ENCODE data around the gene NTHL1. TPM values are rescaled to one million over a fixed set of nuclear protein-coding genes. Genes with fewer than 3 reads are reported as not detected.

The NTHL1 gene
- total RNA-seq (ENCODE audit: low replicate concordance): 33.1 and 36.3 TPM in 2 replicates

DNA sequence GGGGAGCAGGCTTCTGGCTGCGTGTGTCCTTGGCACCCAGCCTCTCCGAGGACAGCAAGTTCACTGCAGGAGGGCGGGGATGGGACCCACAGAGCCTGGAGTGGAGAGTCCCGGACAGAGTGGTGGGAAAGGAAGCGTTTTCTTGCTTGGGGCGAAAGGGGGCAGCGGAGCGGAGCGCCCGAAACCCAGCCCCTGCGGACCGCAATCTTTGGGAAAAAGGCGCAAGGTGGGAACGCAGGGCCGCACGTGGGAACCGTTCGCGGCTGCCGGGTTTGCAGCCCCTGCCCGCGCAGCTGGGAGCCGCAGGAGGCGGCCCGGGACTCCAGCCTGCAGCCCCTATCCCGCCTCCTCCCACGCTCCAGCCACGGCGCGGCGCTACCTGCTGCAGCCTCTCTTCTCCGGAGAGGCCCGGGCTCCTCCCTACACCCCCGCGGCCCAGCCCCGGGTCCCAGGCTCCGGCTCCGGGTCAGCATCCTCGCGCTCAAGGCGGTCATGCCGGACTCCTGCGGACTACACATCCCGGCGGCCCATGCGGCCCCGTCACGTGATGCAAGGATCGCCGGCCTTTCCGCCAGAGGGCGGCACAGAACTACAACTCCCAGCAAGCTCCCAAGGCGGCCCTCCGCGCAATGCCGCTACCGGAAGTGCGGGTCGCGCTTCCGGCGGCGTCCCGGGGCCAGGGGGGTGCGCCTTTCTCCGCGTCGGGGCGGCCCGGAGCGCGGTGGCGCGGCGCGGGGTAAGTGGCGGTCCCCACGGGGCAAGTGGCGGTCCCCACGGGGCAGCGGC is at the start of gene NTHL1, which contains the start of gene TSC2:
TSS of gene NTHL1 (minus strand) at position 505 of the 786 bp plus-strand sequence. CDS start at position 494, 11 bp downstream.
TSS of gene TSC2 (plus strand) at position 656 of the 786 bp plus-strand sequence. CDS start 631 bp downstream, outside the sequence.

DNA sequence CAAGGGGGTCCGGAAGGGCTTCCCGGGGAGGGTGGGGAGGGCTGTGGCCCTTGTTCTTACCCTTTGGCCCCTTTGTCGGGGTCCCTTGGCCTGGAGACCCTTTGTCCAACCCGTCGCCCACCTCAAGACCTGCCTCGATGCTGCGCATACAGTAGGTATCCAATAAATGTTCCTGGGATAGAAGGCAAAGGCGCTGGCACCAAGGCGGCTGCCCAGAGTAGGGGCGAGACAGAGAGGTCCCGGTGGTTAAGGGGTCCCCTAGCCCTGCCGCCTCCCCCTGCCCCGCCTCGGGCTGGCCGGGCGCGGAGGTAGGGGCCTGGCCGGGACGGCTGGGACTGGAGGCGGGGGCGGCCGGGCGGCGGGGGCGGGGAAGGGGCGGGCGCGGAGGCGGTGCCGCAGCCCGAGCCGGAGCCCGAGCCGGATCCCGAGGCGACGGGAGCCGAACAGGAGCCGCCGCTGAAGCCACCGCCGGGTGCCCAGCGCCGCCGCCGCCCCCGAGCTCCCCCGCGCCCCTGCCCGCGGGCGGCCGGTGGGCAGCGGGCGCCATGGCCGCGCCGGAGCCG is 21.1 kb downstream of the NTHL1 start, which contains the start of gene NHERF2:
TSS of gene NHERF2 (plus strand) at position 442 of the 563 bp plus-strand sequence. CDS start at position 546, 104 bp downstream.

DNA sequence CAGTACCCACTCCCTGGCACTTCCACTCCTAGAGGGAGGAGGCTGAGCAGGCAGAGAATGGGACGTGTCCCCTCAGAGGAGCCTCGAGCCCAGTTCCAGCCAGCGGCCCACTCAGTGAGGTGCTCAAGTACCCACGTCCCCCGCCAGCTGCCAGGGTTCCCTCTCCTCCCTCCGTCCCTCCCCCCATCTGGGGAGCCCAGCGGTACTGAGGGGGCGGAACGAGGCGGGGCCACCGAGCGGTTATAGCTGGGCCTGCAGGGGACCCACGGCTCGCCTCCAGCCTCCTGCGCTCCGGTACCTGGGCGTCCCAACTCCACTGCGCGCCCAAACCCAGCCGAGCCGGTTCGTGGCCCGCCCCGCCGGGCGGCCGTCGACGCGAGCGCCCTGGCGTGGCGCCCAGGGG is 28.1 kb downstream of the NTHL1 start, which contains the start of gene NPW:
TSS of gene NPW (plus strand) at position 268 of the 403 bp plus-strand sequence.

DNA sequence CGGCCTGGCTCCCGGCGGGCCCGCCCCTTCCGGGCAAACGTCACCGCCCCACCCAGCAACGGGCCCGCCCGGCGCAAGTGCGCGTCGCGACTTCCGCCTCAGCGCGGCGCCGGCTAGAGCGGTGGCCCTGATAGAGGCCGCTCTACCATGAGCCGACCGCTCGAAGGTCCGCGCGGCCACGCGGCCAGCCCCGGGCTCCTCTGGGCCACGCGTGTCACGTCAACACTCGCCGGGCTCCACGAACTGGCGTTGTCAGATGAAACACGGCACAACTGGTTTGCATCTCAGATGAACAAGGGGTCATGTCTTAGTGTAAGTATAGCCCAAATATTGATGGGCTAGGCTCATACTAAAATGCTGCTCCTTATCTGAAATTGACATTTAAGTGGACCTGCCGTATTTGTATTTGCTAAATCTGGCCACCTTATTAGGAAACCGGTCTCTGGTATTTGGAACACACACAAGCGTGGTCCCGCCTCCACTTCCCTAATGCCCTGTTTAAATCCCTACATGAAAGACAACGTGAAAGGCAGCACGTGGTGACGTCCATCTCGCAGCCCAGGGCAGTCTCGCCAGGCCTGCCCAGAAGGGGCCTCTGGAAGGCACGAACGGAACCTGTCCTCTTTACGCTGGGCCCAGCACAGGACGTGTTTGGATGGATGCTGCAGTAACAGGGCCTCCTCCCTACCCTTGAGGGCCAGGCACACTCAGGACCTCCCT is 37.7 kb downstream of the NTHL1 start, which contains the start of gene ZNF598:
TSS of gene ZNF598 (minus strand) at position 31 of the 720 bp plus-strand sequence.

Other genes with a start within 250 kb of the NTHL1 start
- 51.5 and 65.6 TPM in 2 replicates for gene HAGH, start 221.0 kb downstream of the NTHL1 start, total RNA-seq (ENCODE audit: low replicate concordance)
- gene FAHD1, start 220.6 kb downstream of the NTHL1 start, total RNA-seq (ENCODE audit: low replicate concordance): 71.6 and 134 TPM in 2 replicates
- 0.23 TPM in 1 of 2 replicates, not detected in the other for gene MEIOB, start 175.7 kb downstream of the NTHL1 start, total RNA-seq (ENCODE audit: low replicate concordance)
- gene HS3ST6, start 129.4 kb downstream of the NTHL1 start, total RNA-seq (ENCODE audit: low replicate concordance): not detected in 2 replicates
- 4.8 and 8.5 TPM in 2 replicates for gene MSRB1, start 104.6 kb downstream of the NTHL1 start, total RNA-seq (ENCODE audit: low replicate concordance)
- gene RPL3L, start 93.1 kb downstream of the NTHL1 start, total RNA-seq (ENCODE audit: low replicate concordance): 0.12 TPM in 1 of 2 replicates, not detected in the other
- gene NDUFB10, start 88.3 kb downstream of the NTHL1 start, total RNA-seq (ENCODE audit: low replicate concordance): 221 and 281 TPM in 2 replicates
- 3,947 and 4,144 TPM in 2 replicates for gene RPS2, start 83.0 kb downstream of the NTHL1 start, total RNA-seq (ENCODE audit: low replicate concordance)
- not detected in 2 replicates for gene RNF151, start 81.0 kb downstream of the NTHL1 start, total RNA-seq (ENCODE audit: low replicate concordance)
- 36.2 and 36.5 TPM in 2 replicates for gene TBL3, start 75.8 kb downstream of the NTHL1 start, total RNA-seq (ENCODE audit: low replicate concordance)
- gene NOXO1, start 66.4 kb downstream of the NTHL1 start, total RNA-seq (ENCODE audit: low replicate concordance): not detected in 2 replicates
- gene GFER, start 63.6 kb downstream of the NTHL1 start, total RNA-seq (ENCODE audit: low replicate concordance): 6.4 and 11.7 TPM in 2 replicates
- gene SYNGR3, start 57.9 kb downstream of the NTHL1 start, total RNA-seq (ENCODE audit: low replicate concordance): 0.94 and 4.9 TPM in 2 replicates
- gene ZNF598, start 38.0 kb downstream of the NTHL1 start, total RNA-seq (ENCODE audit: low replicate concordance): 9.9 and 12.0 TPM in 2 replicates
- 0.23 and 0.60 TPM in 2 replicates for gene NPW, start 28.0 kb downstream of the NTHL1 start, total RNA-seq (ENCODE audit: low replicate concordance)
- gene NHERF2, start 20.9 kb downstream of the NTHL1 start, total RNA-seq (ENCODE audit: low replicate concordance): 8.2 and 48.6 TPM in 2 replicates
- 29.4 and 80.4 TPM in 2 replicates for gene TSC2, start 151 bp upstream of the NTHL1 start, total RNA-seq (ENCODE audit: low replicate concordance)
- gene PKD1, start 88.1 kb upstream of the NTHL1 start, total RNA-seq (ENCODE audit: low replicate concordance): 63.7 and 174 TPM in 2 replicates
- gene RAB26, start 100.8 kb upstream of the NTHL1 start, total RNA-seq (ENCODE audit: low replicate concordance): 1.3 and 1.5 TPM in 2 replicates
- gene TRAF7, start 107.9 kb upstream of the NTHL1 start, total RNA-seq (ENCODE audit: low replicate concordance): 37.0 and 49.5 TPM in 2 replicates
- 0.08 and 0.47 TPM in 2 replicates for gene CASKIN1, start 148.8 kb upstream of the NTHL1 start, total RNA-seq (ENCODE audit: low replicate concordance)
- 16.5 and 19.7 TPM in 2 replicates for gene MLST8, start 157.6 kb upstream of the NTHL1 start, total RNA-seq (ENCODE audit: low replicate concordance)
- 2.9 and 4.0 TPM in 2 replicates for gene BRICD5, start 163.0 kb upstream of the NTHL1 start, total RNA-seq (ENCODE audit: low replicate concordance)
- 5.3 and 9.5 TPM in 2 replicates for gene PGP, start 167.0 kb upstream of the NTHL1 start, total RNA-seq (ENCODE audit: low replicate concordance)
- 26.2 and 33.9 TPM in 2 replicates for gene E4F1, start 175.8 kb upstream of the NTHL1 start, total RNA-seq (ENCODE audit: low replicate concordance)
- gene DNASE1L2, start 188.6 kb upstream of the NTHL1 start, total RNA-seq (ENCODE audit: low replicate concordance): 0.38 and 1.1 TPM in 2 replicates
- 15.2 and 32.6 TPM in 2 replicates for gene ECI1, start 203.8 kb upstream of the NTHL1 start, total RNA-seq (ENCODE audit: low replicate concordance)
- 19.3 and 47.3 TPM in 2 replicates for gene RNPS1, start 220.3 kb upstream of the NTHL1 start, total RNA-seq (ENCODE audit: low replicate concordance)